Keratinocyte (primary cell): ENCODE results near the gene EGF.

Source experiments
- EZH2 ChIP-seq: IDR thresholded peaks from one replicate; pipeline ENCODE4 v1.6.1; 2012; ENCODE audit warnings: inconsistent platforms, mild to moderate bottlenecking, low read length, moderate library complexity
- TF ChIP-seq, protein P1 (sequence below), 3 experiments: IDR thresholded peaks in 1 of 3; conservative IDR thresholded peaks in 1 of 3; optimal IDR thresholded peaks in 1 of 3; 2 replicates in 2 of 3; 3 replicates in 1 of 3; pipeline versions ENCODE3 to v1.5.1; 2011; ENCODE audit warnings: low read length in 3 of 3, mild to moderate bottlenecking in 3 of 3, moderate library complexity in 2 of 3, control low read depth in 1 of 3, inconsistent platforms in 1 of 3; ENCODE audit not compliant: insufficient read depth in 2 of 3; ENCODE audit errors: extremely low read depth in 1 of 3

DNA sequence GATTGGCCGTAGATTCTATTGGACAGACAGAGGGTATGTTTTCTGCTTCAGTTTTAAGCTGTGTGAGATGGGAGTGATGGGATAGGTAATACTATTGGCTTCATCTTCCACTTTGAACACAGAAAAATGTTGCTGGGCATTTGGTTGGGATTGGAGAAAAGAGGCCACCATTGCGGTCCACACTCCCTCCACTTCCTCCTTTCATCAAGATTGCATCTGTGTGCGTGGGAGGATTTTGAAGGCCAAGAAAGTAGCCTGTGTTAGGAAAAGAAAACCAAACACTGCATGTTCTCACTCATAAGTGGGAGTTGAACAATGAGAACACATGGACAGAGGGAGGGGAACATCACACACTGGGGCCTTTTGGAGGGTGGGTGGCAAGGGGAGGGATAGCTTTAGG lies 56.4 kb downstream of the EGF start:
- TF ChIP-seq, protein P1, sequence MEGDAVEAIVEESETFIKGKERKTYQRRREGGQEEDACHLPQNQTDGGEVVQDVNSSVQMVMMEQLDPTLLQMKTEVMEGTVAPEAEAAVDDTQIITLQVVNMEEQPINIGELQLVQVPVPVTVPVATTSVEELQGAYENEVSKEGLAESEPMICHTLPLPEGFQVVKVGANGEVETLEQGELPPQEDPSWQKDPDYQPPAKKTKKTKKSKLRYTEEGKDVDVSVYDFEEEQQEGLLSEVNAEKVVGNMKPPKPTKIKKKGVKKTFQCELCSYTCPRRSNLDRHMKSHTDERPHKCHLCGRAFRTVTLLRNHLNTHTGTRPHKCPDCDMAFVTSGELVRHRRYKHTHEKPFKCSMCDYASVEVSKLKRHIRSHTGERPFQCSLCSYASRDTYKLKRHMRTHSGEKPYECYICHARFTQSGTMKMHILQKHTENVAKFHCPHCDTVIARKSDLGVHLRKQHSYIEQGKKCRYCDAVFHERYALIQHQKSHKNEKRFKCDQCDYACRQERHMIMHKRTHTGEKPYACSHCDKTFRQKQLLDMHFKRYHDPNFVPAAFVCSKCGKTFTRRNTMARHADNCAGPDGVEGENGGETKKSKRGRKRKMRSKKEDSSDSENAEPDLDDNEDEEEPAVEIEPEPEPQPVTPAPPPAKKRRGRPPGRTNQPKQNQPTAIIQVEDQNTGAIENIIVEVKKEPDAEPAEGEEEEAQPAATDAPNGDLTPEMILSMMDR (optimal IDR thresholded peaks at IDR 0.05 in 1 of 3, IDR thresholded peaks at IDR 0.05 in 1 of 3, conservative IDR thresholded peaks at IDR 0.05 in 1 of 3; ENCODE audit: extremely low read depth in 1 of 3, insufficient read depth in 2 of 3, low read length in 3 of 3) = no peak
- TF ChIP-seq EZH2 = no peak
